ENCODE measurements around the gene TRHDE. TPM values are rescaled to one million over a fixed set of nuclear protein-coding genes. Genes with fewer than 3 reads are reported as not detected.

TRHDE gene
- total RNA-seq, 1 donor from 2014 or later = not detected

DNA sequence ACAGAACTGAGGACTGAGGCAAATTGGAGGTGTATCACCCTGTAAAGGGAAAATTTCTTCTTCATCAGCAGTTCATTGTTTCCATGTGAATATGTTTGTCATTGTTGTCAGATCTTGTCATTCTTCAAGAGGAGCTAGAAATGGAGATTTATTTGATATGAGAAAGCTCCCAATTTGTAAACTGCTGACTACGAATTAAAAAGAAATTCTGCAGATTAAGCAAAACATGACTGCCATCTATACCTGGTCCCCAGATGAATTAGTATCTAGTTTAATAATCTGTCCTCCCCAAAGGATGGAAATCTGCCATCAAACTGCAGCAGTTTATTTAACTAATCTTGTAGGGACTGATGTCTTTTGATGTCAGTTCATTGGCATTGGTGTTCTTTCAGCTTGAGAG lies 162.8 kb downstream of the TRHDE start:
- intact Hi-C loops (cut with micrococcal nuclease) = no loop called here

DNA sequence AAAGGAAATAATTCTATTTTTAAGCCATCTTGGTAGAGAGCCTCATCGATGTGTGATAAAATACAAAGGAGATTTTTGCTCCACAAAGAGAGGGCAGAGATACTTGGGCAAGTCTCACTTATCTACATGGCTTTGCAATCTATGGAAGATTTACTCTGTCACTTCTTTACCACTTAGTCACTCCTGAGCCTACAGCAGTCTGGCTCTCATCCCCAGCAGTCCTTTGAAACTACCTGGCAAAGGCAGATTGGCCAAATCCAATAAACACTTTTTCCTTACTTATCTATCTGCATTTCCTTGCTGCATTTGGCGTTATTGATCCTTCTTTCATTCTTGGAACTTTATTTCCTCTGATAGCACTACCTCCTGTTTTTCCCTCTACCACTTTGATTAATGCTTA lies 170.0 kb downstream of the TRHDE start:
- intact Hi-C loops (cut with micrococcal nuclease) = no loop called here

DNA sequence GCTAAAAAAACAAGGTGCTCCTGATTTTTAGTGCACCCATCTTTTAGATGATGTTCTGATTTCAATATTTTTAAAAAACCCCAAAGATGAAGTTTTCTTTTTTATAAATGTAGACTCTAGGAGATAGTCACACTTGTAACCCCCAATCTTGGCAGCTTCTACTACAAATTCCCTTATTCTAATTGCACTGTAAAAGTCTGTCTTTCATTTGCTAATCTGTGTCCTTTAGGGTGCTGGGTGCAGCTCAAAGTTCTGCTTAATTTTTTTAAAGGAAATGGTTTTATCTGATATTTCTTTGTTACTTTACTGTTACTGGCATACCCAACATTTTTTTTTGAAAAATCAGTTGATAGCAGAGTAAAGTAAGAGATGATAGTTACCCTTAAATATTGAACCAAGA lies 172.0 kb downstream of the TRHDE start:
- intact Hi-C loops (cut with micrococcal nuclease) = no loop called here

DNA sequence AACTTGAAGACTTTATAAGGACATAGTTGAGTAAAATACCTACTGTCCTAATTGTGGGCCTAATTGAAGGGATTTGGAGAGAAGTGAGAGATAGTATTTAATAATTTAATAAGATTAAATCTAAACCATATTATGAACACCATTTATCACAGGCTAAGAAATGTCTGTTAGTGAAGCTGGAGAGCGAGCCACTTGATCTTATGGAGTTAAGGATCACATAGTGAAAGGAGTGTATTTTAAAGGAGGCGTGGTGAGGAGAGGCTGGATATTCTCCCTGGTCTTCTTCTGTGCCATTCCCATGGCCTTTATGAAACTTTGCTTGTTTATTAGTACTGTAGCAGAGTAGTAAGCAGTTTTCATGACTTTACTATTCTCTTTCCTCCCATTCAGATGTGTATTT lies 172.4 kb downstream of the TRHDE start:
- intact Hi-C loops (cut with micrococcal nuclease) = no loop called here

DNA sequence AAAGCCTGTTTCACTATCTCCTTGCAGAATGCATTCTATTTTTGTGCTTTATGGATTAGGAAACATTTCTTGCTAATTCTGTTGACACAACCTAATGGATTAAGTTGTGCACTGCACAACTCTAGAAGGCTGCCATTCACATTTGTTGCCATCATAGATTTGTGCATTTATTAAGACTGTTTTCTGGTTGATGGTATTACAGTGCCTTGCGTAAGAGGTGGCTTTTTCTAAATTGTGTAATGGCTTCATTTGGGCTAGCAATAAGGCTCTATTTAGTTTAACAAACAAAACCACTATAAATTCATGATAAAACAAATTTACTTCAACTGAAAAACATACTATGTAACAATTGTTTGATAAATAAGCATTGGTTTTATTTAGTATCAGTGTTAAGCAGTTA lies 175.9 kb downstream of the TRHDE start:
- intact Hi-C loops (cut with micrococcal nuclease) = no loop called here

DNA sequence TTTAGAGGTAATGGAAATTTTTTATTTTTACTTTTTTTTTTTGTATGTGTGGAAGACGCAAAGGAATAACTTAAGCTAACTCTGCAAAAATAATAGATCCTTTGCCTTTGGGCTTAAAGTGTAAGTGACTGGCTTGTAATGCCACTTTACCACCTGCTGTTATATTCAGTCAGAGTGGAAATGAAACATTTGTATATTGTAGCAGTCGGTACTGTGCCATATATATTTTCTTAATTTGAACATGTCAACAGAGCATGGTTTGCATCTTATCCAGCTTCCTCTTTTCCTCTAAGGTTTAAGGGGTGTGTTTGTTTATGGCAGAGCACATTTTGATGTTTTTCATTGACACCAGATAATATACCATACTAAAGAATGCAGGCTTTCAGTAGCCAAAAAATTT lies 176.6 kb downstream of the TRHDE start:
- intact Hi-C loops (cut with micrococcal nuclease) = no loop called here

DNA sequence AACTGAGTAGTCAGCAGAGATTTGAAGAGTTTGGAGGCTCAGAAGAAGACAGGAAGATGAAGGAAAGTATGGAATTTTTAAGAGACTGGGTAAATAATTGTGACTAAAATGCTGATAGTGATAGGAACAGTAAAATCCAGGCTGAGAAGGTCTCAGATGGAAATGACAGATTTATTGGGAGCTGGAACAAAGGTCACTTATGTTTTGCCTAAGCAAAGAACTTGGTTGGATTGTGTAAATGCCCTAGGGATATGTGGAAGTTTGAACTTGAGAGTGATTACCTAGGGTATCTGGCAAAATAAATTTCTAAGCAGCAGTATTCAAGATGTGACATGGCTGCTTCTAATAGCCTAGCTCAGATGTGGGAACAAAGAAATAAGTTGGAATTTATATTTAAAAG lies 180.9 kb downstream of the TRHDE start:
- intact Hi-C loops (cut with micrococcal nuclease) = no loop called here

DNA sequence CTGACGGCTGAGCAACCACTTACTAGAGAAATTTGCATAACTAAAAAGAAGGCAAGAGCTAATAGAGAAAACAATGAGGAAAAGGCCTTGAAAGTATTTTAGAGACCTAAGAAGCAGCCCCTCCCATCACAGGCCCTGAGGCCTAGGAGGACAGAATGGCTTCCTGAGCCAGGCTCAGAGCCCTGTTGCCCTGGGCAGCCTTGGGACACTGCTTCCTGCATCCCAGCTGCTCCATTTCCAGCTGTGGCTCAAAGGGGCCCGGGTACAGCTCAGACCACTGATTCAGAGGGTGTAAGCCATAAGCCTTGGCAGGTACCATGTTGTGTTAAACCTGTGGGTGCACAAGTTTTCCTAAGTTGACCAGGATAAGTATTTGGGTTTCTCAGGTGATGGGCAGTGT lies 181.4 kb downstream of the TRHDE start:
- intact Hi-C loops (cut with micrococcal nuclease) = no loop called here

DNA sequence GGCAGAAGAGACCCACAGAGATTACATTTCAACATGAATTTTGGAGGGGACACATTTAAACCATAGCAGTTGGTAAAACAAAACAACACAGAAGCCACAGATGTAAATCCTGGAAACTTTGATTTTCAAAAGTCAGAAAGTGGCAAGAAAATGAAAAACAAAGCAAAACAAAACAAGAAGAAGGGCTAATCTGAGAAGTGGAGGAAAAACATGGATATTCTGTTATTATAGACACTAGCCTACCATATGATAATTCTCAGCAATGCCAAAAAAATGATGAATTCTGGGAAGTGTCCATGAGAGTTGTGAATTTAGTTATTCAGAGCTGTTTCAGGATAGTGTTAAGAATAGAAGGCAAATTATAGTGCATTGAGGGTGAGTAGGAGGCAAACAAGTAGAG lies 192.3 kb downstream of the TRHDE start:
- intact Hi-C loops (cut with micrococcal nuclease) = no loop called here

DNA sequence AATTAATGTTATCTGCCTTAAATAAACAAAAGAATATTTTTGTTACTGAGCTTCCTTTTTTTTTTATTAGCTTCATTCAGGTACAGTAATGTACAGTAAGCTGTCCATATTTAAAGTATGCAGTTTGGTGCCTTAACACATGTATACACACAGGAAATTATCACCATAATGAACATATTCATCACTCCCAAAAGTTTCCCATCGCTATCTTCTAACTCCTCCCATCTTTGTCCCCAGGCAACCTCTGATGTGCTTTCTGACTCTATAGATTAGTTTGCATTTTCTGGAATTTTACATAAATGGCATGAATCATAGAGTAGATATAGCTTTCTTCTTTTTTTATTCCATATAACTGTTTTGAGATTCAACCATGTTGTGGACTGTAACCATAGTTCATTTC lies 193.0 kb downstream of the TRHDE start:
- intact Hi-C loops (cut with micrococcal nuclease) = no loop called here

DNA sequence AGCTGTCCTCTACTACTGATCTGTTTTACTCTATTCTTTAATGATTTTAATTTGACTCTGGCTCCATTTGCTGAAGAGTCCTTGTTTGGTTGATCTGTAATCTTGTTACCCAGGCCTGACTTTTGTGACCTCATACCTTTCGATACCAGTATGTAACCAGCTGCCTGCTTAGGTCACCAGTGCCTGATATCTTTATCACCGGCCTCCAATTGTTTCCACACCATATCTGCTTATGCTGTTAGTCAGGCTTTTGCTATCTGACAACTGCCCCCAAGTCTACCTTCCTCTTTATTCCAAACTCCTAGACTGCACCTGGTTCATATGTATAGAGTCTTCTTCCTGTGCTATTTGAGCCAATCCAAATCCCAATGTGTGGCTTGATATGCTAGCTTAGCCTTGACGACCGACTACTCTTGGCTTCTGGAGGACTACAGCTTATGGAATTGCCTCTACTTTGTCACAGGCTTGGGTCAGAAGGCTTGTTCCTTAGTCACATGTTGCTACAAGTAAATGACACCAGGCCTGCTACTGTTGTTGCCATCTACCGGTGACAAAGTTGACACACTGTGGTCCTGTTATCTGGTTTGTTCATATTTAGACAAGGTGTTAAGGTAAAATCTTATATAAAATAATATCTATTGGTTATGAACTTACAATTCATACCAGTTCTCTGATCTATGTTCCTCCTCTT lies 193.9 kb downstream of the TRHDE start:
- intact Hi-C loops (cut with micrococcal nuclease) = no loop called here

DNA sequence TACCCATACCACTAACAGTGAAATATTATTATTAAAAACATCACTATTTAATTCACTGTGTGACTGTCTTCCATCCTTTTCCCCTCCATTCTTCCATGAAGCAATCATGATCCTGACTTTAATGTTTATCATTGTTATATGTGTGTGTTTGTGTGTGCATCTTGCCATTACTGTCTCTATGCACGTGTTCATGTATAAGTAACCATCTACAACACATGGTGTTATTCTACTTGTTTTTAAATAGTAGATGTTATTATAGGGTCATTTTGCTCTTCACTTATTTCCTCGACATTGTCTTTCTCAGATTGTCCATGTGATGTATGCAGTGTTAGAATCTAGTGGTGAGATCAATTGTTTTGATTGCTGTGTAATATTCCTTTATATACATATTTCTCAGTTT lies 195.8 kb downstream of the TRHDE start:
- intact Hi-C loops (cut with micrococcal nuclease) = no loop called here

DNA sequence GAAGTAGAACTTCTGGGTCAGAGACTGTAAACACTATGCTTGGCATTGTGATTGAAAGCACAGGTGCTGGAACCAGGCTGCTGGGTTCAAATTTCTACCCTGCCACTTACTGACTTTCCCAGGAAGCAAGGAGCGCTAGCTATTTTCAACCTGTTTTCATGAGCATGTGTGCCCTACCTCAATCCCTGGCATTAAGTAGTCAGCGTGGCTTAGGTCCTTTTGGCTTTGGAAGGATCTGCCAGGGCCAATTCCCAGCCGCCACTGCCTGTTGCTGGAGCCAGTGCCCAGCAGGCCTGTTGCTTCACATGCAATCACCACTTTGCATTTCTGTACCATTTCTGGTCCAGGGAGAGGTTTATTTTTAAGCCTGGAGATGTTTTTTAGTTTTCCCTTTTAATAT lies 196.3 kb downstream of the TRHDE start:
- intact Hi-C loops (cut with micrococcal nuclease) = no loop called here

DNA sequence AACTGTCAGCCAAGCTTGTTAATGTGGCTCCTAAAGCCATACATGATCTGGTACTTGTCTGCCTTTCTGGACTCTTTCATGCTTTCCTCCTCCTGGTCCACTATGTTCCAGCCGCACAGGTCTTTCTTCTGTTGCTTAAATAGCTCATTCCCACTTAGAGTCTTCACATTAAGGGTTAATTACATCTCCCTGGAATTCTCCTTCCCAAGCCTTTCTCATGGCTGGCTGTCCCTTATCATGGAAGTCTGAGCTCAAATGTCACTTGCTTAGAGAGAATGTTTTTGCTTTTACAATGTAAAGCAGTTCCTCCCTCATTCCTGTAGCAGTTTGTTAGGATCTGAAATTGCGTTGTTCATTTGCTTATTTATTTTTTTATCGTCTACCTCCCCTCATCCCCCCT lies 199.6 kb downstream of the TRHDE start:
- intact Hi-C loops (cut with micrococcal nuclease) = no loop called here

DNA sequence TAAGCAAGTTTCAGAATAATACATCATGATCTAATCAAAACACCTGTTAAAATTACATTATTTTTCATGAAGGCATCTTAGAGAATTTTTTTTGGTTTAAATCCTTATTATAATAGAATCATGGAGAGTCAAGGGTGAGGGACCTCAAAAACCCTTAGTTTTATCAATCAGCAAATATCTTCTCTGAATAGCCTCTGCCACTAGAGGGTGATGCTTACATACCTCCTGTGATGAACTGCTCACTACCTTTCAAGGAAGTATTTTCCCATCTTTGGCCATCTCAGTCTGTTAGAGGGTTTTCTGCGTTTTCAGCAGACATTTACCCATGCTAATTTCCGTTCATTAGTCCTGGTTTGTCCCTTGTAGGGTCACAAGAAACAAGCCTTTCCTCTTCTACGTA lies 200.2 kb downstream of the TRHDE start:
- intact Hi-C loops (cut with micrococcal nuclease) = no loop called here

DNA sequence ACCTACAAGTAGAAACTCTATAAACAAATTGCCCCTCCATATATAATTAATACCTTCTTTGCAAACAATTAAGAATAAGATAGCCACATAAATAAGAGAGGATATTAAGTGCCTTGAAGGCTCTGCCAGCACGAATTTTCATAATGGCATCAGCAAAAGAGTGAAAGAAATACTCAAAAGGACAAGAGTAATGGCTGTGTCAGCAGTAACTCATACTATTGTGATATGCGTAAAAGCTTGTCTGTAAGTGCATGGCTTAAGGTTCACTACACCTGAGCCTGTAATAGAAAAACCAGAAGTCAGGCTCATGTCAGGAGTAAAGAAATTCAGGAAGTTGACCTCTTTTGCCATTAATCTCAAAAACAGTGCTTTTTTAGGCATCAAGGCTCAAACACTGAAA lies 204.1 kb downstream of the TRHDE start:
- intact Hi-C loops (cut with micrococcal nuclease) = no loop called here

DNA sequence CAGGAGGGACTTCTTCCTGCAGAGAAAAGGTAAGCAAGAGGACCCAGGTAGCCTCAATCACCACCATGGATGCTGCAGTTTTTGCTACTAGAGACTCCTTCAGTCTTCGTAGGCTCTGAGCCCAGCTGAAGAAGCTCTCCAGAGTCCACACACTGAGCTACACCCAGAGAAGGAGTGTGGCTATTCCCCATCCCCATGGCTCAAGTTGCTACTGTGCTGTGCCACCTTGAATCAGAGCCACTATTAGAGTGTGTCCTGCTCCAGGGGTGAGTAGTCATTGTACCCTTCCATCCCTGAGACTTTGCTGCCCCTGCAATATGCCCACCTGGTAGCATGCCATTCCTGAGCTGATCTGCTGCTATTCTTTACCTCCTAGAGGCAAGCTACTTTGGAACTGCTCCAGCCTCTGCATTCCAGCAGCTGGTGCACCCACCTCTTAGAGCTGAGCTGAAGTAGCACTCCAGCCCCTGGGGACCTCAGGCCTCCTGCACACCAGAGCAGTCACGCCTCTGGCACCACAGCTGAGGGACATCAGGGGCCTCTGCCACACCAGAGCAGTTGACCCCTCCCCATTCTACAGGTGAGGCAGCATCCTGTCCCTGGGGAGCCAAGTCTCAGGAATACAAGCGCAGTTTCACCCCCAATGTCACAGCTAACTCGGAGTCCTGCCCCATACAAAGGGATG lies 213.0 kb downstream of the TRHDE start:
- intact Hi-C loops (cut with micrococcal nuclease) = no loop called here

DNA sequence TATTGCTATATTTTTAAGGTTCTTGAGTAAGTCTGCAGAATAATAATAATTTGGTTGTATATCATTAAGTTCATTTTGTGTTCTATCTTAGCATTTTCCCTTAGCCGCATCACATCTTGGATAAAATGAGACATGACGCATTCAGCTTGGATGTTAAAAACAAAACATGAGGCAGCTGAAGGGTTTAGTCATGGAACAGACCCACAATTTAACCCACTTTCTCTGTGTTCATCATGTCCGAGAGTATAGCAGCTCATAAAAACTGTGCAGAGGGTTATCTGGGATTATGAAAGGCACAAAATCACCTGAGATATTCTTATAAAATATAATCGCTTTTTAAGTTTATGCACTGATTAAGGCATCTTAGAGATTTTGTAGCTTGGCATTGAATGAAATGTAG lies 219.3 kb downstream of the TRHDE start:
- intact Hi-C loops (cut with micrococcal nuclease) = no loop called here

DNA sequence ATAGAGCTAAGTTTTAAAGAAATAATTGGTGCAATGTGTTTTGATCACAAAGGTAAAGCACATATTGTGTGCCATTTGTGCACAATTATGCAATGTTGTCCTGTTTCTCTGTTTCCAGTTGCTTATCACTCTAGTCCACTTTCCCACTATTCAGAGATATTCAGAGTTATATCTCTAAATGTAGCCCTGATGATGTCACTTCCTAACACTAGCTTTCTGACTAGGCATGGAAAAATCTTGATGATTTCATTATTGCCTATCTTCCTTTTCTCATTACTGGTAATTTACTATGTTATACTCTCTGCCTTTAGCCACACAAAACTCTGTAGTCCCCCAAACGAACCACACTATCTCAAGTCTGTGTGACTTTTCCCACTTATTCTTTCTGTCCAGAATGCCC lies 221.2 kb downstream of the TRHDE start:
- intact Hi-C loops (cut with micrococcal nuclease) = no loop called here

DNA sequence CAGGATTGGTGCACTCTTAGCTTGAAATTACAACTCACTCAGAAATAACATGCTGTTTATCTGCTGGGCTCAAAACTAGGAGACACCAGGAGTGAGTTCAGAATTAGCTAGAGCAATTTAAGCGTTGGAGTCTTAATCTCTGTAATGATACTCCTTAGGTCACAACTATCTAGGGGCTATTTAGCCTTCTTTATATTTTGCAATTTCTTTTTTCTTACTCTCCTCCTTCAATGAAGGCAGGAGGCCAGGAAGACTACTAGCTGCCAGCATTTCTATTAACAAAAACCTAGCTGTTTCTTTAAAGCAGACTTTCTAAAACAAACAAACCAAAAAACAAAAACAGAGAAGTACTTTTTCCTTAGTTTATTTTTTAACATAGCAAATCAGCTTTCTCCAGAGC lies 226.2 kb downstream of the TRHDE start:
- intact Hi-C loops (cut with micrococcal nuclease) = no loop called here

DNA sequence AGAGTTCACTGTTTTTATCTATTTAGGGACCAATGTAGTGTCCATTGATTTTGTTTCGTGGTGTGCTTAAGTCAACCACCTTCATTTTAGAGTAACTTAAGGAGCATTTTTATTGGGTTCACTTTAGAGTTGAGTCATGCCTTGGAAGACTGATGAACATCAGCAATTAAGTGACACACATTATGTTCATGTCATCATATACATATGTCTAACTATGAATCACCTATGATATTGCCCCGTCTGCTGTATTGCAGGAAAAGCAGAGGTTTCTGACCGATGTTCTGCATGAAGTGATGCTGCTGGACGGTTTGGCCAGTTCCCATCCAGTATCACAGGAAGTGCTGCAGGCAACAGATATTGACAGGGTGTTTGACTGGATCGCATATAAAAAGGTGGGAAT lies 227.1 kb downstream of the TRHDE start:
- intact Hi-C loops (cut with micrococcal nuclease) = no loop called here

DNA sequence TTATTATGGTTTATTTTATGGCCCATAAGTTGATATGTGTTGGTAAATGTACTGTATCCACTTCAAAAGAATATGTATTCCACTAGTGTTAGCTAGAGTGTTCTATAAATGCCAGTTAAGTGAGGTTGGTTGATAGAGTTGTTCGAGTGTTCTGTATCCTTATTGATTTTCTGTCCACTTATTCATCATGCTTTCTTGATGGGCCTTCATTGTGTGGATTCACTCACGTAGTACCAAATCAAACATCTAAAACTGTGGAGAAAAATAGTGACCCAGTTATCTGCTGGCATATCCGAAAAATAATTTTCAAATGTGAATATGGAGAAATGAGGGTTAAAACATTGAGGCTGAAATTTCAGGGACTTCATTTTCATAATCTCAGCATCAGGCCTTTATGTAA lies 230.4 kb downstream of the TRHDE start:
- intact Hi-C loops (cut with micrococcal nuclease) = no loop called here

DNA sequence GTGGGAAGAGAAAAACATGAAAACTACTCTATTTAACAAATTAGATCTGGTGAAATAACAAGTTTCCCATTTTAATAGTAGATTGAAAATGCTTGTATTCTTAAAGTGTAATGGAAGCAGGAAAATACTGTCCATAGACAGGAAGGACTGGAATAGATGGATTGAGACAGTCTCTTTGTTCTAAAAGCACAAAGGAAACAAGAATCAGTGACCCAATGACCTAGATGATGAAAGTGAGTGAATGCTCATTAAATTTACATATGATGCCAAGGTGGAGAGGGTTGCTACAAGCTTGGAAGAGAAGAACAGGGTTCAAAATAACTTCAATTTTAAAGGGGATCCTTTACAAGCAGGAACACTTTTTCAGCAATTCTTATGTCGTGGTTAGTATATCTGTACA lies 233.1 kb downstream of the TRHDE start:
- intact Hi-C loops (cut with micrococcal nuclease) = no loop called here
